Adrenal gland (tissue), 12 donors: Measurements from ENCODE around the gene FARP2. TPM values are rescaled to one million over a fixed set of nuclear protein-coding genes. Genes with fewer than 3 reads are reported as not detected.

ENCODE experiments used
- DNase-seq, 7 donors: peaks; one replicate each; pipeline ENCODE4 v3.0.0-alpha.2; 2019 to 2020
- H3K27ac ChIP-seq, 5 donors: fragments of 200-600 bp; sonication (generic) in 4 of 5; 1 replicate in 3 of 5; 2 replicates in 2 of 5; pipeline versions ENCODE4 v1.5.1 to v1.8.0; 2016 to 2020; ENCODE audit warnings: mild to moderate bottlenecking in 1 of 5
- H3K27me3 ChIP-seq: fragments of 200-600 bp; 2 replicates; pipeline ENCODE4 v1.8.0; 2021
- H3K36me3 ChIP-seq, 2 donors: fragments of 200-600 bp; replicated peaks in 1 of 2; 1 replicate in 1 of 2; 2 replicates in 1 of 2; pipeline versions ENCODE4 v1.5.1 to v1.8.0; 2018 to 2022
- H3K4me1 ChIP-seq, 2 donors: fragments of 200-600 bp; replicated peaks in 1 of 2; 1 replicate in 1 of 2; 2 replicates in 1 of 2; pipeline versions ENCODE4 v1.5.1 to v1.8.0; 2018 to 2021
- H3K4me3 ChIP-seq, 4 donors: fragments of 200-600 bp; sonication (generic) in 3 of 4; one replicate each; pipeline ENCODE4 v1.5.1; 2016 to 2018
- H3K9me3 ChIP-seq, 3 donors: fragments of 200-600 bp; sonication (generic) in 1 of 3; replicated peaks in 1 of 3; 1 replicate in 2 of 3; 2 replicates in 1 of 3; pipeline versions ENCODE4 v1.5.1 to v1.8.0; 2016 to 2021
- POLR2A ChIP-seq, 2 donors: fragments of 450-650 bp; IDR thresholded peaks; one replicate each; pipeline ENCODE4 v1.6.1; 2017; ENCODE audit warnings: antibody characterized with exemption in 2 of 2, mild to moderate bottlenecking in 2 of 2, moderate library complexity in 1 of 2
- WGBS, 4 donors: extraction: QIAGEN DNeasy Blood & Tissue Kit in 2 of 4; methylation state at CpG; one replicate each; pipeline versions ENCODE4 v1.1.5 to v1.1.7; 2013 to 2017; 5-methylcytosine and 5-hydroxymethylcytosine counted together
- intact Hi-C, 2 donors: fragments of 100-400 bp; cut with DNase I; formaldehyde crosslinking; loops; one replicate each; pipeline versions ENCODE4 v1.14.1 to v1.15.0; 2022 to 2023
- polyA plus RNA-seq, 3 donors: library from polyadenylated mRNA; stranded (reverse); fragments of 200-250 nt in 2 of 3; fragments of 350-450 nt in 1 of 3; fragmentation: Illumina TruSeq in 1 of 3; extraction: RNeasy Lipid Tissue Mini Kit (QIAGEN cat#74804) in 1 of 3; gene quantifications; one replicate each; pipeline ENCODE4 v1.2.3, GENCODE V29; 2013 to 2014
- total RNA-seq, 9 donors: library from RNA; depleted of rRNA in 4 of 9; stranded (reverse); fragments of >200 nt in 4 of 9; fragments of 120-200 nt in 1 of 9; fragmentation: NEBNext Ultra II Directional in 1 of 9; extraction: Animal tissue kit (Norgen Biotek cat#: 25700) in 1 of 9; gene quantifications; one replicate each; pipeline versions ENCODE4 v1.1.0 to v1.2.4, GENCODE V29; 2013 to 2023
- TF ChIP-seq, protein P1 (sequence below), 6 experiments: fragments of 450-650 bp in 4 of 6; fragments of 200-600 bp in 2 of 6; sonication (generic) in 1 of 6; IDR thresholded peaks; 1 replicate in 5 of 6; 2 replicates in 1 of 6; pipeline versions ENCODE4 v1.5.1 to v1.8.0; 2016 to 2021; ENCODE audit warnings: antibody characterized with exemption in 6 of 6, mild to moderate bottlenecking in 2 of 6, moderate library complexity in 1 of 6
- donor health status: healthy with polysubstance abuse.
- donor health status: Bipolar disorder and iron deficiency.
- donor health status: DM: yes; HTN: yes; CAD: no.
- donor health status: DM: no; HTN: no; CAD: no.
- donor health status: DM: no; HTN: no; CAD: no.
- donor health status: DM: yes; HTN: yes; CAD: no.

FARP2 gene
- total and polyA plus RNA-seq, 12 donors = 17.3 to 66.8 (median 37.8) TPM

DNA sequence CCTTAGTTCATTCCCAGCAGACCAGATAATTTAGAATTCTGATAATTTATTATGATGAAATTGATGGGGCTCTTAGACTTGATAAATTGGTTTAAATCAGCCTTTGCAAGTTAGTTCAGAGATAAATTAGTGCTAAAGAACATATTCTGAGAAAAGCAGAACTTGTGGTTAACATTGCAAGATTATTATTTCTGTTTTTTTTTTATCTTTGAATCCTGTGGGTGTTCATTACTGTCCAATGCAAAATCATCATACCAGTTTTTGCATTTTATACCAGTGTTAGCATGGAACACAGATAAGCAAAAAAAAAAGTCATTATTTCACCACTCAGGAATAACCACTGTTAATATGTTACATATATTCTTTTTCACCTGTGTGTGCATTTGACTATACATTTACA is 31.3 kb upstream of the FARP2 start:
- intact Hi-C loops = loop anchor here in 1 of 2 donors (10.0 kb wide), 1 partner anchor 60 kb away; no protein-coding TSS in a partner anchor
- TF ChIP-seq, protein P1, sequence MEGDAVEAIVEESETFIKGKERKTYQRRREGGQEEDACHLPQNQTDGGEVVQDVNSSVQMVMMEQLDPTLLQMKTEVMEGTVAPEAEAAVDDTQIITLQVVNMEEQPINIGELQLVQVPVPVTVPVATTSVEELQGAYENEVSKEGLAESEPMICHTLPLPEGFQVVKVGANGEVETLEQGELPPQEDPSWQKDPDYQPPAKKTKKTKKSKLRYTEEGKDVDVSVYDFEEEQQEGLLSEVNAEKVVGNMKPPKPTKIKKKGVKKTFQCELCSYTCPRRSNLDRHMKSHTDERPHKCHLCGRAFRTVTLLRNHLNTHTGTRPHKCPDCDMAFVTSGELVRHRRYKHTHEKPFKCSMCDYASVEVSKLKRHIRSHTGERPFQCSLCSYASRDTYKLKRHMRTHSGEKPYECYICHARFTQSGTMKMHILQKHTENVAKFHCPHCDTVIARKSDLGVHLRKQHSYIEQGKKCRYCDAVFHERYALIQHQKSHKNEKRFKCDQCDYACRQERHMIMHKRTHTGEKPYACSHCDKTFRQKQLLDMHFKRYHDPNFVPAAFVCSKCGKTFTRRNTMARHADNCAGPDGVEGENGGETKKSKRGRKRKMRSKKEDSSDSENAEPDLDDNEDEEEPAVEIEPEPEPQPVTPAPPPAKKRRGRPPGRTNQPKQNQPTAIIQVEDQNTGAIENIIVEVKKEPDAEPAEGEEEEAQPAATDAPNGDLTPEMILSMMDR (IDR thresholded peaks at IDR 0.05) = no peak
- TF ChIP-seq POLR2A (IDR thresholded peaks at IDR 0.05) = no peak
- Histone ChIP-seq H3K27ac (no peak overlapping the region), H3K36me3 (peaks cover 0 to 18% of the 10 kb centered on the region in 2 donors), H3K4me3 (no peak overlapping the region), H3K9me3 (no peaks in the 10 kb centered on the region), H3K27me3 (no peaks in the 10 kb centered on the region), H3K4me1 (peaks cover 24 to 52% of the 10 kb centered on the region in 2 donors)
- DNase-seq = no peak

DNA sequence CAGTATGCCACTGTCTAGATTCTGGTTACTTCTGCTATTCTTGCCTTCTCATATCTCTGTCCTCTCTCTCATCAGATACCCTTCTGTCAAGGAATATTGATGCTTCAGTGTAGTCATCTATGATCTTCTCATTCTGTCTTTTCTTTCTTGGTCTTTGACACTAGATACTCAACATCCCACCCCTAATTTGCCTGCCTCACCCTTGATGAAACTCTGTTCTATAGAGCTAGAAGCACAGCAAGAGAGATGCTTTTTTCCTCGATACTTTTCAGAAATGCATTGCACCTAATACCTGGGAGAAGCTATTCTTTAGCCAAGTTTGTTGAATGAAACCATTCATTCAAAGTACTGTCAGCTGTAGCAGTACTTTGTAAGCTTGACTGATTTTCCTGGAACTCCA is 30.8 kb upstream of the FARP2 start:
- 89 to 98% (median 96%) methylated on average over 1 of the region's 1 CpG for WGBS, 4 donors
- Histone ChIP-seq H3K4me3 (no peak overlapping the region), H3K27ac (no peak overlapping the region), H3K27me3 (no peaks in the 10 kb centered on the region), H3K36me3 (peaks cover 0 to 23% of the 10 kb centered on the region in 2 donors), H3K4me1 (peaks cover 19 to 47% of the 10 kb centered on the region in 2 donors), H3K9me3 (no peaks in the 10 kb centered on the region)
- DNase-seq = no peak
- TF ChIP-seq POLR2A (IDR thresholded peaks at IDR 0.05) = no peak
- TF ChIP-seq, protein P1 (IDR thresholded peaks at IDR 0.05) = no peak
- intact Hi-C loops = loop anchor here in 1 of 2 donors (10.0 kb wide), 1 partner anchor 60 kb away; no protein-coding TSS in a partner anchor

DNA sequence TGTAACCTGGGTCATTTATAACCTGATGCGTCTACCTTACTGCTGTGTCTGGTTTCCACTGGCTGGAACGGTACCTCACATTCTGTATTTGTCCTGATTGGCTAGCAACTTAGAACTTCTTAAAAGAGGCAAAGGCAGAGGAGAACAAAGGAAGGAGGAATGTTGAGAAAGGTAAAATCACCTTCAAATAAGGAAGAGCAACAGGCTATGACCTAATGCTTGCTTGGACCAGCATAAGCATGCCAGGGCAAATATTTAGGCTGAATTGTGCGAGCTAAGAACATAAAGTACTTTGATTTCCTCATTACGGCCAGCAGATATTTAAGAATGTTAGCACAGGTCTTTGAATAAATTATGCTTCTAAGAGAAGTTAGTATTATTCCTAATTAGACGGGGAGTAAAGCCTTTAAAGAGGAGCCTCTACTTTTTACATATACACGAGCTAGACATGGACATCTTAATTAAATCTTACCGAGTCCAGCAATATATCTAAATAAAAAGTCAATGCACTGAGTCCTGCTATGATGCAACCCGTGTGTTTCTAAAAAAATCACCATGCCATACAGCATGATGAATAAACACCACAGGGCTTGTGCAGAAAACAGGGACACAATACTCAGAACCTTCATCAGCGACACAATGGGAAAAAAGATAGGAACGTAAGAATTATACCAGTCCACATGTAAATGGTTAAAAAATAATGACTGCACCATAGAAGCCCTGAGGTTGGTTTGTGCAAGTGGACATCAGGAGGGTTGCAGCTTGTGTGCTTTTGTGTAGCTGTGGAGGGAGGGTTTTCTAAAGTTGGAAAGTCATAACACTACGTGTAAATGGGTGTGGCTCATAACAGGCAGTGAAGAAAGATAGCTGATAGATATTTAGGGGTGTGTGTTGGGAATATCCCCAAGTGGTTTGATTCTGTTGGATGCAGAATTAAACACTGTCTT is 26.1 kb upstream of the FARP2 start:
- WGBS, 4 donors = 94 to 96% (median 94%) methylated on average over 11 of the region's 11 CpGs
- Histone ChIP-seq H3K27ac (no peak overlapping the region), H3K4me3 (no peak overlapping the region), H3K36me3 (peaks cover 0 to 29% of the 10 kb centered on the region in 2 donors), H3K4me1 (peaks cover 0 to 6% of the 10 kb centered on the region in 2 donors), H3K27me3 (no peaks in the 10 kb centered on the region), H3K9me3 (no peaks in the 10 kb centered on the region)
- DNase-seq = no peak
- TF ChIP-seq, protein P1 (IDR thresholded peaks at IDR 0.05) = no peak
- no peak for TF ChIP-seq POLR2A (IDR thresholded peaks at IDR 0.05)
- intact Hi-C loops = loop anchor here in 1 of 2 donors (10.0 kb wide), 1 partner anchor 65 kb away; no protein-coding TSS in a partner anchor

DNA sequence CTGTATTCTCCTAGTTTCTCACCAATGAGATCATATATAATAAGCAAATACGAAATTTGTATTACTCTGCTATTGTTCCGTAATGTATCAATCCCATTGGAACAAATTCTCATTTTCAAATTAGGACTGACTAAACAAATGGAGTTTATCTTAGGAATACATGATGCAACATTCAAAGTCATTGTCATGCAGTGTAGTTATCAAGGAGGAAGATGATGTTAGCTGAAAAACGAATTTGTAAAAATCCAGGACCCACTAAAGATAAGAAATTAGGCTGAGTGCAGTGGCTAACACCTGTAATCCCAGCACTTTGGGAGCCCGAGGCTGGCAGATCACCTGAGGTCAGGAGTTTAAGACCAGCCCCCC is 25.5 kb upstream of the FARP2 start:
- TF ChIP-seq POLR2A (IDR thresholded peaks at IDR 0.05) = no peak
- TF ChIP-seq, protein P1 (IDR thresholded peaks at IDR 0.05) = no peak
- Histone ChIP-seq H3K27ac (no peak overlapping the region), H3K4me1 (no peaks in the 10 kb centered on the region), H3K27me3 (no peaks in the 10 kb centered on the region), H3K4me3 (no peak overlapping the region), H3K36me3 (peaks cover 0 to 34% of the 10 kb centered on the region in 2 donors), H3K9me3 (no peaks in the 10 kb centered on the region)
- WGBS, 4 donors = 88 to 95% (median 92%) methylated on average over 4 of the region's 4 CpGs
- DNase-seq = no peak
- intact Hi-C loops = no loop called here
